ENCODE data around the gene RSPH10B. TPM values are rescaled to one million over a fixed set of nuclear protein-coding genes. Genes with fewer than 3 reads are reported as not detected.
"Not testable (repeated sequence)": the region's sequence is repeated elsewhere in the genome, so short reads cannot be mapped to it uniquely, and the experiment has no call there.

RSPH10B gene
- total and polyA plus RNA-seq, 10 donors = 0.30 to 7.1 (median 1.2) TPM

DNA sequence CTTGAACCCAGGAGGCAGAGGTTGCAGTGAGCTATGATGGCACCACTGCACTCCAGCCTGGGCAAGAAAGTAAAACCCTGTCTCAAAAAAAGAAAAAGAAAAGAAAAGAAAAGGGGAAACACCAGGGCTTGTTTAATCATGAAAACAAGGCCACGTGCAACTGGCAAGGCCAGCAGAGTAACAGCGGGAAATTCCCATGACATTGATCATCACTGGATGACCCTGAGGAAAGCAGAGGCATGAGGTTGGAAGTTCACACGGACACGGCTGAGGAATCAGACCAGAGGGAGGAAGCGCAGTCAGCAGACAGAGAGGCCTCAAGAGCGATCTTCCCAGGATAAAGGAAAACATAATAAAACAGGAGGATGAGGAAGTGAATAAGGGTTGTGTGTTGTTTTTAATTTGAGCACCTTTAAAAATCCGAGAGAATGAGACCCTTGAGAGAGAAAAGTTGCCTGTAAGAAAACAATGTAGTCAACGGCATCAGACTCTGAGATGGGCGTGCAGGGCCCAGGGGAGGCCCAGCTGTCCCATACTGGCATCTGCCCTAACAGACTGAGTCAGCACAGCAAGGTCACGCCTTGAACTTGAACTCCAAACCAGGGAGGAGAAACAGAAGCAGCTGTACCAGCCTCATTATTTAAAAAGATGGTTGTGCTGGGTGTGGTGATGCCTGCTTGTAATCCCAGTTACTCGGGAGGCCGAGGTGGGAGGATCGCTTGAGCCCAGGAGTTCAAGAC is 38.4 kb downstream of the RSPH10B start:
- TF ChIP-seq POLR2AphosphoS5 (IDR thresholded peaks at IDR 0.05) = peak in 1 of 3 donors; percentile 26
- WGBS, 5 donors = 21 to 94% (median 78%) methylated on average over 3 to 7 of the region's 13 CpGs
- intact Hi-C loops (cut with DNase I; ENCODE audit: low total_unique reads); H3K9me3 ChIP-seq; H3K4me3 ChIP-seq; DNase-seq; H3K4me1 ChIP-seq; H3K27me3 ChIP-seq (replicated peaks in 1 of 7): not testable (repeated sequence)
- Histone ChIP-seq H3K27ac (peak overlapping the region in 1 of 8 donors; percentile 14), H3K36me3 (peaks cover 0 to 20% (median 0%) of the 10 kb centered on the region in 6 donors)

- peak overlapping the region in 3 of 8 donors; percentile 18 to 26 (median 18) for H3K27ac ChIP-seq
- H3K4me1 ChIP-seq; H3K4me3 ChIP-seq; DNase-seq; intact Hi-C loops (cut with DNase I; ENCODE audit: low total_unique reads); H3K9me3 ChIP-seq; H3K27me3 ChIP-seq (replicated peaks in 1 of 7): not testable (repeated sequence)
- peaks cover 0 to 23% (median 0%) of the 10 kb centered on the region in 6 donors for H3K36me3 ChIP-seq
- WGBS, 5 donors = 94 to 97% (median 96%) methylated on average over 13 to 14 of the region's 14 CpGs
Observed at GRCh38 chr7:5931250-5931649, 39.2 kb downstream of the RSPH10B start.

- H3K4me3 ChIP-seq; H3K4me1 ChIP-seq; H3K9me3 ChIP-seq; H3K27me3 ChIP-seq (replicated peaks in 1 of 7); intact Hi-C loops (cut with DNase I; ENCODE audit: low total_unique reads); H3K27ac ChIP-seq; DNase-seq: not testable (repeated sequence)
- WGBS, 5 donors = 94% methylated on average over 2 of the region's 10 CpGs; no CpG with 5 or more reads in 4 of the 5 donors
- peaks cover 0 to 30% (median 2%) of the 10 kb centered on the region in 6 donors for H3K36me3 ChIP-seq
Observed at GRCh38 chr7:5930290-5930689, 40.2 kb downstream of the RSPH10B start.

GRCh38 chr7:5926263-5926870 is 44.1 kb downstream of the RSPH10B start:
- intact Hi-C loops (cut with DNase I; ENCODE audit: low total_unique reads); H3K4me3 ChIP-seq; H3K27ac ChIP-seq; H3K27me3 ChIP-seq (replicated peaks in 1 of 7); DNase-seq; H3K9me3 ChIP-seq; H3K4me1 ChIP-seq: not testable (repeated sequence)
- WGBS, 5 donors = 92% methylated on average over 2 of the region's 13 CpGs; no CpG with 5 or more reads in 4 of the 5 donors
- H3K36me3 ChIP-seq = peaks cover 0 to 48% (median 2%) of the 10 kb centered on the region in 6 donors

GRCh38 chr7:5924630-5925029 is 45.9 kb downstream of the RSPH10B start:
- intact Hi-C loops (cut with DNase I; ENCODE audit: low total_unique reads); H3K4me3 ChIP-seq; H3K27me3 ChIP-seq (replicated peaks in 1 of 7); DNase-seq; H3K4me1 ChIP-seq; H3K9me3 ChIP-seq; H3K27ac ChIP-seq: not testable (repeated sequence)
- whole genome bisulfite sequencing, 5 donors = no CpG with 5 or more reads among the region's 12 CpGs
- peaks cover 0 to 50% (median 2%) of the 10 kb centered on the region in 6 donors for H3K36me3 ChIP-seq

- H3K27ac ChIP-seq; intact Hi-C loops (cut with DNase I; ENCODE audit: low total_unique reads); H3K9me3 ChIP-seq; DNase-seq; H3K4me1 ChIP-seq; H3K27me3 ChIP-seq (replicated peaks in 1 of 7); H3K4me3 ChIP-seq: not testable (repeated sequence)
- 83 to 100% (median 94%) methylated on average over 1 to 2 of the region's 2 CpGs; no CpG with 5 or more reads in 1 of the 5 donors for WGBS, 5 donors
- peaks cover 0 to 52% (median 2%) of the 10 kb centered on the region in 6 donors for H3K36me3 ChIP-seq
Observed at GRCh38 chr7:5924180-5924579, 46.3 kb downstream of the RSPH10B start.

GRCh38 chr7:5916529-5916928 is 54.0 kb downstream of the RSPH10B start:
- DNase-seq; H3K27ac ChIP-seq; H3K4me3 ChIP-seq; H3K9me3 ChIP-seq; H3K27me3 ChIP-seq (replicated peaks in 1 of 7); intact Hi-C loops (cut with DNase I; ENCODE audit: low total_unique reads); H3K4me1 ChIP-seq: not testable (repeated sequence)
- 81 to 89% (median 86%) methylated on average over 3 to 5 of the region's 6 CpGs; no CpG with 5 or more reads in 1 of the 5 donors for WGBS, 5 donors
- peaks cover 0 to 50% (median under 1%) of the 10 kb centered on the region in 6 donors for H3K36me3 ChIP-seq

DNA sequence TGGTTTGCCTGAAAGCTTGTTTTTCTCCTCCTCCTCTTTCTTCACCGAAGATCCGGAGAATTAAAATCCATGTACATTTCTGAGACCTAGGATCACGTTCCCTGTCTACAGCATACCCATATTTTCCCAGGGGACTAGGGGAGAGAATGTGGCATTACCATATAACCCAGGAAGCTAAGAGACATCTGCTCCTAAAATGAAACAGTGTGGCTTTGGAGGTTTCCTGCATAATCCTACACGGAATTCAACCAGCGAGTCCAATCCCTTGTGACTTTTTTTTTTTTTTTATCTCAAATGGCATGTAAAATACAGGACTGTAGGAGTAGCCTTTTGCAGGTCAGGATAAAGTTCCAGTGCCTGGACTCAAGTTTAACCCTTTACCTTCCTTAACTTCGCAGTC is 61.7 kb downstream of the RSPH10B start:
- intact Hi-C loops (cut with DNase I; ENCODE audit: low total_unique reads); DNase-seq; H3K27ac ChIP-seq; H3K4me1 ChIP-seq; H3K4me3 ChIP-seq; H3K9me3 ChIP-seq; H3K27me3 ChIP-seq (replicated peaks in 1 of 7): not testable (repeated sequence)
- WGBS, 5 donors = 91 to 96% (median 95%) methylated on average over 6 of the region's 6 CpGs
- peaks cover 0 to 95% (median 25%) of the 10 kb centered on the region in 6 donors for H3K36me3 ChIP-seq

GRCh38 chr7:5904726-5905125 is 65.8 kb downstream of the RSPH10B start:
- DNase-seq; intact Hi-C loops (cut with DNase I; ENCODE audit: low total_unique reads); H3K27me3 ChIP-seq (replicated peaks in 1 of 7); H3K4me3 ChIP-seq; H3K9me3 ChIP-seq; H3K27ac ChIP-seq; H3K4me1 ChIP-seq: not testable (repeated sequence)
- H3K36me3 ChIP-seq = peaks cover 0 to 79% (median 23%) of the 10 kb centered on the region in 6 donors
- WGBS, 5 donors = 85 to 98% (median 89%) methylated on average over 5 of the region's 5 CpGs

GRCh38 chr7:5903002-5903401 is 67.5 kb downstream of the RSPH10B start:
- H3K4me3 ChIP-seq; H3K27ac ChIP-seq; H3K4me1 ChIP-seq; H3K9me3 ChIP-seq; H3K27me3 ChIP-seq (replicated peaks in 1 of 7); DNase-seq; intact Hi-C loops (cut with DNase I; ENCODE audit: low total_unique reads): not testable (repeated sequence)
- H3K36me3 ChIP-seq = peaks cover 0 to 65% (median 23%) of the 10 kb centered on the region in 6 donors
- 90 to 98% (median 96%) methylated on average over 5 to 6 of the region's 6 CpGs for WGBS, 5 donors
